ENCODE measurements around the gene FAXDC2. TPM values are rescaled to one million over a fixed set of nuclear protein-coding genes. Genes with fewer than 3 reads are reported as not detected.

FAXDC2 gene
- total and polyA plus RNA-seq, 9 of the 15 experiments (the other 6 are each of a cell fraction or from before 2014, with no cell fraction given) = 2.4 to 30.0 (median 9.9) TPM

- intact Hi-C loops (cut with micrococcal nuclease) = no loop called here
- Histone ChIP-seq H3K4me1 (replicated peaks in 1 of 2; ENCODE audit: control insufficient read depth in 2 of 2, insufficient read depth in 2 of 2, low read length in 2 of 2) (peaks cover 17 to 30% of the 10 kb centered on the region in 2 experiments; a peak in 4 of 5 replicates), H3K36me3 (ENCODE audit: control insufficient read depth, insufficient read depth, low read length) (peaks cover 38% of the 10 kb centered on the region), H3K79me2 (ENCODE audit: control insufficient read depth, insufficient read depth, low read length) (peaks cover 71% of the 10 kb centered on the region), H3K27me3 (ENCODE audit: control insufficient read depth in 2 of 2, insufficient read depth in 2 of 2, low read length in 2 of 2) (no peaks in the 10 kb centered on the region), H3K27ac (ENCODE audit: extremely low read depth, low read depth, low read length) (no peak overlapping the region), H3K9me3 (replicated peaks; ENCODE audit: control insufficient read depth, insufficient read depth, low read depth, low read length) (no peaks in the 10 kb centered on the region), H4K20me1 (replicated peaks; ENCODE audit: control insufficient read depth, insufficient read depth, low read length) (no peaks in the 10 kb centered on the region; the same call in 1 of the 2 replicates), H3K4me3 (peak overlapping the region; percentile 88), H3K4me2 (ENCODE audit: insufficient read depth, low read length) (peak overlapping the region; percentile 96; the same call in 1 of the 2 replicates), H3K9ac (ENCODE audit: insufficient read depth in 1 of 2, low read depth in 2 of 2, low read length in 2 of 2) (peak overlapping the region in 1 of 2 experiments; percentile 9; a peak in 1 of 4 replicates), H2AFZ (ENCODE audit: low read depth, low read length) (no peak overlapping the region), H3K9me1 (ENCODE audit: control insufficient read depth, insufficient read depth, low read length) (no peaks in the 10 kb centered on the region)
- CTCF ChIA-PET (ENCODE audit: low intra/inter-chr PET ratio) = no interaction called here
- in situ Hi-C loops (cut with MboI) = no loop called here
- POLR2A ChIA-PET = interaction anchor here (1.7 to 1.8 kb wide), 2 partner anchors 16 to 20 kb away, joined by 3 to 11 read pairs; no protein-coding TSS in a partner anchor
- no peak for TF ChIP-seq SRSF1 (IDR thresholded peaks at IDR 0.05; ENCODE audit: low read depth, low read length)
- DNase-seq (ENCODE audit: extremely low read depth in 1 of 4, low spot score in 3 of 4) (no peak), ATAC-seq (no peak), FAIRE-seq (no peak)
- WGBS (ENCODE audit: insufficient coverage, low coverage, missing lambda C conversion rate) = 51% methylated on average over 4 of the region's 4 CpGs
- BruUV-seq (replicated peaks) = no TSS peak
Observed at GRCh38 chr5:154860765-154861164, 10.4 kb upstream of the FAXDC2 start.

- intact Hi-C loops (cut with micrococcal nuclease) = no loop called here
- DNase-seq (ENCODE audit: extremely low read depth in 1 of 4, low spot score in 3 of 4) = peak in 1 of 4 experiments; percentile 41
- WGBS (ENCODE audit: insufficient coverage, low coverage, missing lambda C conversion rate) = 27% methylated on average over 5 of the region's 5 CpGs
- no peak for ATAC-seq
- H2AFZ ChIP-seq (ENCODE audit: low read depth, low read length) = no peak overlapping the region
- H3K4me2 ChIP-seq (ENCODE audit: insufficient read depth, low read length) = peak overlapping the region; percentile 96
- FAIRE-seq = peak; percentile 40
- peak overlapping the region; percentile 95; the same call in 2 of the 3 replicates for H3K27ac ChIP-seq (ENCODE audit: extremely low read depth, low read depth, low read length)
- ChIA-PET CTCF (ENCODE audit: low intra/inter-chr PET ratio) (no interaction called here), POLR2A (interaction anchor here (0.7 to 1.8 kb wide), 4 partner anchors 8 to 206 kb away, joined by 3 to 11 read pairs (median 4); no protein-coding TSS in a partner anchor)
- H3K4me1 ChIP-seq (replicated peaks in 1 of 2; ENCODE audit: control insufficient read depth in 2 of 2, insufficient read depth in 2 of 2, low read length in 2 of 2) = peaks cover 17 to 31% of the 10 kb centered on the region in 2 experiments; a peak in 4 of 5 replicates
- H3K27me3 ChIP-seq (ENCODE audit: control insufficient read depth in 2 of 2, insufficient read depth in 2 of 2, low read length in 2 of 2) = no peaks in the 10 kb centered on the region
- H4K20me1 ChIP-seq (replicated peaks; ENCODE audit: control insufficient read depth, insufficient read depth, low read length) = no peaks in the 10 kb centered on the region; the same call in 1 of the 2 replicates
- peaks cover 65% of the 10 kb centered on the region for H3K79me2 ChIP-seq (ENCODE audit: control insufficient read depth, insufficient read depth, low read length)
- peak overlapping the region; percentile 45 to 87; a peak in 3 of 4 replicates for H3K9ac ChIP-seq (ENCODE audit: insufficient read depth in 1 of 2, low read depth in 2 of 2, low read length in 2 of 2)
- H3K36me3 ChIP-seq (ENCODE audit: control insufficient read depth, insufficient read depth, low read length) = peaks cover 31% of the 10 kb centered on the region
- H3K4me3 ChIP-seq = peak overlapping the region; percentile 88
- no peaks in the 10 kb centered on the region for H3K9me1 ChIP-seq (ENCODE audit: control insufficient read depth, insufficient read depth, low read length)
- no TSS peak for BruUV-seq (replicated peaks)
- no peaks in the 10 kb centered on the region for H3K9me3 ChIP-seq (replicated peaks; ENCODE audit: control insufficient read depth, insufficient read depth, low read depth, low read length)
- in situ Hi-C loops (cut with MboI) = no loop called here
- TF ChIP-seq ZNF75A (CRISPR knock-in tag; IDR thresholded peaks at IDR 0.05) (no peak), ELK1 (CRISPR knock-in tag; IDR thresholded peaks at IDR 0.05) (no peak), TEAD1 (CRISPR knock-in tag; IDR thresholded peaks at IDR 0.05) (peak in 1 of 2 experiments; percentile 52; a peak in 1 of 4 replicates), ASH1L (IDR thresholded peaks at IDR 0.05; ENCODE audit: borderline replicate concordance, low read depth, partially characterized antibody) (no peak), MYC (IDR thresholded peaks at IDR 0.05; ENCODE audit: low read depth, low read length) (0 out of 2 replicates have a peak, but pooled peaks have one; percentile 16), MYC (CRISPR knock-in tag; IDR thresholded peaks at IDR 0.05; ENCODE audit: borderline replicate concordance, low read depth) (no peak), CEBPB (tag; IDR thresholded peaks at IDR 0.05) (peak; percentile 72)
Observed at GRCh38 chr5:154860123-154860522, 9.7 kb upstream of the FAXDC2 start.

All from K562 (cell line).